OCI-LY7 (cell line): ENCODE measurements around the gene GAN. TPM values are rescaled to one million over a fixed set of nuclear protein-coding genes. Genes with fewer than 3 reads are reported as not detected.

Experiments
- BruUV-seq: library from RNA; stranded (reverse); fragments of 400-500 nt; replicated peaks from 2 replicates; lab custom pipeline; 2021; lab: Mats Ljungman, UMichigan
- CTCF ChIA-PET: fragments of 300-600 bp; sonication (Branson Sonifier 250); formaldehyde crosslinking; loops from one replicate; lab custom pipeline; 2022; ENCODE audit warnings: antibody characterized with exemption; ENCODE audit not compliant: unreplicated experiment; lab: Charles Lee
- POLR2A ChIA-PET: fragments of 300-600 bp; sonication (Branson Sonifier 250); formaldehyde crosslinking; loops from one replicate; lab custom pipeline; 2022; ENCODE audit warnings: antibody characterized with exemption; lab: Charles Lee
- DNase-seq: peaks from one replicate; pipeline ENCODE4 v3.0.0-alpha.2; 2015; ENCODE audit warnings: low spot score
- H2AFZ ChIP-seq: fragments of 200-600 bp; sonication (generic), shearing (Covaris generic); 2 replicates; pipeline ENCODE4 v1.6.1; 2014; ENCODE audit warnings: mild to moderate bottlenecking, antibody characterized with exemption, low read length, moderate library complexity
- H3K27ac ChIP-seq: fragments of 200-600 bp; sonication (generic); 2 replicates; pipeline ENCODE4 v1.5.1; 2014; ENCODE audit warnings: mixed run types, low read depth, mild to moderate bottlenecking, moderate library complexity, low read length, inconsistent platforms; ENCODE audit not compliant: poor library complexity, severe bottlenecking
- H3K36me3 ChIP-seq: fragments of 200-600 bp; sonication (generic); 2 replicates; pipeline ENCODE4 v1.6.1; 2014; ENCODE audit warnings: mild to moderate bottlenecking, antibody characterized with exemption, low read length, moderate library complexity, mixed read lengths; ENCODE audit not compliant: insufficient read depth
- H3K4me1 ChIP-seq: fragments of 200-600 bp; sonication (generic); 2 replicates; pipeline ENCODE4 v1.5.1; 2014; ENCODE audit warnings: mild to moderate bottlenecking, low read length; ENCODE audit not compliant: insufficient read depth, poor library complexity, severe bottlenecking
- H3K4me2 ChIP-seq: fragments of 200-600 bp; sonication (generic); 2 replicates; pipeline ENCODE4 v1.6.1; 2014; ENCODE audit warnings: mild to moderate bottlenecking, low read length
- H3K4me3 ChIP-seq: fragments of 200-600 bp; sonication (generic); 2 replicates; pipeline ENCODE4 v1.5.1; 2014; ENCODE audit warnings: mild to moderate bottlenecking, low read depth, low read length; ENCODE audit not compliant: poor library complexity, severe bottlenecking
- H3K79me2 ChIP-seq: fragments of 200-600 bp; sonication (generic); 2 replicates; pipeline ENCODE4 v1.6.1; 2016; ENCODE audit warnings: low read depth, mild to moderate bottlenecking, low read length, moderate library complexity, mixed read lengths; ENCODE audit not compliant: insufficient read depth
- H3K9me2 ChIP-seq: fragments of 200-600 bp; sonication (generic); 2 replicates; pipeline ENCODE4 v1.6.1; 2016; ENCODE audit warnings: mild to moderate bottlenecking, low read length, mixed read lengths; ENCODE audit not compliant: insufficient read depth
- H3K9me3 ChIP-seq: fragments of 200-600 bp; sonication (generic); 2 replicates; pipeline ENCODE4 v1.6.1; 2014; ENCODE audit warnings: mild to moderate bottlenecking, mixed run types, low read length, mixed read lengths
- H4K20me1 ChIP-seq: fragments of 200-600 bp; sonication (generic); 2 replicates; pipeline ENCODE4 v1.6.1; 2014; ENCODE audit warnings: mild to moderate bottlenecking, antibody characterized with exemption, low read length, moderate library complexity, mixed read lengths; ENCODE audit not compliant: insufficient read depth
- EZH2phosphoT487 ChIP-seq: fragments of 200-600 bp; sonication (generic); IDR thresholded peaks from 2 replicates; pipeline ENCODE4 v1.6.1; 2018; ENCODE audit warnings: low read depth, borderline replicate concordance, mild to moderate bottlenecking, mixed run types, antibody characterized with exemption, low read length, moderate library complexity, mixed read lengths
- intact Hi-C: fragments of 100-400 bp; cut with micrococcal nuclease; formaldehyde crosslinking; loops from one replicate; pipeline ENCODE4 v1.10.0; 2022; ENCODE audit not compliant: unreplicated experiment
- total RNA-seq, 2 experiments: library from RNA; depleted of rRNA in 1 of 2; stranded (reverse); fragments of >200 nt in 1 of 2; shearing (Covaris generic) in 1 of 2; gene quantifications; 2 replicates each; pipeline ENCODE4 v1.2.3, GENCODE V29; 2014 to 2022
- TF ChIP-seq, protein P1 (sequence below): fragments of 200-600 bp; sonication (generic); conservative IDR thresholded peaks from 2 replicates; pipeline ENCODE4 v1.5.1; 2014; ENCODE audit warnings: mild to moderate bottlenecking, antibody characterized with exemption, low read length, moderate library complexity, mixed read lengths

The GAN gene
- total RNA-seq, 2 experiments from 2014 or later: 5.1 to 14.2 TPM

DNA sequence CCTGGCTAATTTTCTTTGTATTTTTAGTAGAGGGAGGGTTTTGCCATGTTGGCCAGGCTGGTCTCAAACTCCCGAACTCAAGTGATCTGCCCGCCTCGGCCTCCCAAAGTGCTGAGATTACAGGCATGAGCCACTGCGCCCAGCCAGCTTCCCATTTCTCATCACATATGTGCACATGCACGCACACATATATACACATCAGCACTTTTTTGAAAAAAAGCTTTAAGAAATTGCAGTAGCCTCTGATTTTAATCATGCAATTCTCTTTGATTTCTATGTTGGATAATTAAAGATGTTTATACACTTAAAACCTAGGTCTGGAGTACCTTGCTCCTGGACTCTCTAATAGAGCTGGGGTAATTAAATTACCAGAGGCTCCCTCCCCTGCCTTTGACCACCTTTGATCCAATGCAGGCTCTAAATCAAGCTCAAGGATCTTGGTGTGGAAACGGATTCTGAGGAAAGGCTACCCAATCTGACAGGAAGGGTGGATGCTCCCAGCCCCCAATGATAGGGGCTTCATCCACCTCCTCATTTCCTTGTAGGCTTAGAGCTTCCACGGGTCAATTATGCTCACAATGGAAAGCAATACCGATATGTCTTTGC, 29.7 kb upstream of the GAN start:
- ChIA-PET CTCF (no interaction called here), POLR2A (interaction anchor here (0.6 to 1.5 kb wide), 2 partner anchors 25 to 29 kb away, joined by 3 to 4 read pairs; no protein-coding TSS in a partner anchor)

DNA sequence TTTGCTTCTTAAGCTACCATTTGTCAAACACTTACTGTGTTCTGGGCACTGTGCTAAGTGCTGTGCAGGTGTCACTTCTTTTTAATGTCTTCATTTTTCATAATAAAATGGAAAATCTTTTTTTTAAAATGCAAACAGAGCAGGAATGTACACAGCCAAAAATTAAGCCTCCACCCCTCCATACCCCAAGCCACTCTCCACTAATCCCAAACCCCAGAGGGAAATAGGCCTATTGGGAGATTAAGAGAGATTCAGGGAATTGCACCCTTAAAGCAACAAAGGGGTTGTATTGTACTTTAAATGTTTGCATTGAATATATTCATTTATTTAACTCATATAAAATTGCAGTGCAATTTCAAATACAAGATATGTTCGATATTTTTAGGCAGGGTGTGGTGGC, 28.6 kb upstream of the GAN start:
- Histone ChIP-seq H3K4me2 (no peak overlapping the region), H3K79me2 (no peaks in the 10 kb centered on the region), H3K4me1 (no peaks in the 10 kb centered on the region), H3K27ac (no peak overlapping the region), H3K9me2 (no peaks in the 10 kb centered on the region), H2AFZ (no peak overlapping the region), H4K20me1 (no peaks in the 10 kb centered on the region), H3K9me3 (no peaks in the 10 kb centered on the region), H3K36me3 (no peaks in the 10 kb centered on the region), H3K4me3 (no peak overlapping the region)
- TF ChIP-seq, protein P1, sequence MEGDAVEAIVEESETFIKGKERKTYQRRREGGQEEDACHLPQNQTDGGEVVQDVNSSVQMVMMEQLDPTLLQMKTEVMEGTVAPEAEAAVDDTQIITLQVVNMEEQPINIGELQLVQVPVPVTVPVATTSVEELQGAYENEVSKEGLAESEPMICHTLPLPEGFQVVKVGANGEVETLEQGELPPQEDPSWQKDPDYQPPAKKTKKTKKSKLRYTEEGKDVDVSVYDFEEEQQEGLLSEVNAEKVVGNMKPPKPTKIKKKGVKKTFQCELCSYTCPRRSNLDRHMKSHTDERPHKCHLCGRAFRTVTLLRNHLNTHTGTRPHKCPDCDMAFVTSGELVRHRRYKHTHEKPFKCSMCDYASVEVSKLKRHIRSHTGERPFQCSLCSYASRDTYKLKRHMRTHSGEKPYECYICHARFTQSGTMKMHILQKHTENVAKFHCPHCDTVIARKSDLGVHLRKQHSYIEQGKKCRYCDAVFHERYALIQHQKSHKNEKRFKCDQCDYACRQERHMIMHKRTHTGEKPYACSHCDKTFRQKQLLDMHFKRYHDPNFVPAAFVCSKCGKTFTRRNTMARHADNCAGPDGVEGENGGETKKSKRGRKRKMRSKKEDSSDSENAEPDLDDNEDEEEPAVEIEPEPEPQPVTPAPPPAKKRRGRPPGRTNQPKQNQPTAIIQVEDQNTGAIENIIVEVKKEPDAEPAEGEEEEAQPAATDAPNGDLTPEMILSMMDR: no peak
- TF ChIP-seq EZH2phosphoT487: no peak
- BruUV-seq: no TSS peak
- POLR2A ChIA-PET: interaction anchor here (1.5 kb wide), 1 partner anchor 28 kb away, joined by 4 read pairs; no protein-coding TSS in a partner anchor
- CTCF ChIA-PET: no interaction called here
- DNase-seq: no peak
- intact Hi-C loops: no loop called here

More for the DNA sequence above, 29.7 kb upstream of the GAN start:
- no peaks in the 10 kb centered on the region for H3K9me3 ChIP-seq
- H3K4me3 ChIP-seq: no peak overlapping the region
- no TSS peak for BruUV-seq
- H3K27ac ChIP-seq: no peak overlapping the region
- TF ChIP-seq EZH2phosphoT487: no peak
- TF ChIP-seq, protein P1: no peak
- H3K79me2 ChIP-seq: no peaks in the 10 kb centered on the region
- no peaks in the 10 kb centered on the region for H3K36me3 ChIP-seq
- no peaks in the 10 kb centered on the region for H3K4me1 ChIP-seq
- H3K9me2 ChIP-seq: no peaks in the 10 kb centered on the region
- H2AFZ ChIP-seq: no peak overlapping the region
- no peak for DNase-seq
- no peaks in the 10 kb centered on the region for H4K20me1 ChIP-seq
- intact Hi-C loops: no loop called here
- H3K4me2 ChIP-seq: no peak overlapping the region

DNA sequence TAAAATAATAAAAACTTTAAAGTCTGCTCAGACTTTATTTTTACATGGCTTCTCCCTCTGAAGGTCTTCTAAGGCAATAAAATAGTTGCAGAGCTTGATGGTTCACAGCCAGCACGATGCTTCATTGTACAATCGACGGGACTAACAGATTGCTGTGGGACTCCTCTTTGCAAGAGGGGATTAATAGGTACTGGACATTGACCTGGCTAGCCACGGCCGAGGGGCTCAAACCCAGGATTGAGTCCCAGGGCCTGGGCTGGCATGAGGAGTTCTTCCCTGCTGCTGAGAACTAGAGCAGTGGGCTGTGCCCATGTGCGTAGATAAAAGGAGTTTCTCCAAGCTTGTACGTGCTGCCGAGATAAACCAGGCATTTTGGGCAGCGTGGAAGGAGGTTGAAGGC, 23.6 kb upstream of the GAN start:
- Histone ChIP-seq H3K79me2 (no peaks in the 10 kb centered on the region), H3K4me3 (no peak overlapping the region), H3K36me3 (no peaks in the 10 kb centered on the region), H3K9me3 (no peaks in the 10 kb centered on the region), H3K4me1 (no peaks in the 10 kb centered on the region), H4K20me1 (no peaks in the 10 kb centered on the region), H3K4me2 (no peak overlapping the region), H3K9me2 (no peaks in the 10 kb centered on the region), H2AFZ (no peak overlapping the region), H3K27ac (no peak overlapping the region)
- BruUV-seq: no TSS peak
- DNase-seq: no peak
- intact Hi-C loops: no loop called here
- TF ChIP-seq, protein P1: no peak
- no peak for TF ChIP-seq EZH2phosphoT487
- ChIA-PET POLR2A (no interaction called here), CTCF (no interaction called here)
